HG03103 (cell line): Measurements from ENCODE around the gene ADAMTS18.
"Not testable (repeated sequence)": the region's sequence is repeated elsewhere in the genome, so short reads cannot be mapped to it uniquely, and the experiment has no call there.

Source experiments
- ATAC-seq: cut with Tn5 transposase; IDR thresholded peaks from one replicate; pipeline ENCODE4 v1.9.1; 2021; ENCODE audit warnings: low read depth; ENCODE audit not compliant: unreplicated experiment

The ADAMTS18 gene, protein sequence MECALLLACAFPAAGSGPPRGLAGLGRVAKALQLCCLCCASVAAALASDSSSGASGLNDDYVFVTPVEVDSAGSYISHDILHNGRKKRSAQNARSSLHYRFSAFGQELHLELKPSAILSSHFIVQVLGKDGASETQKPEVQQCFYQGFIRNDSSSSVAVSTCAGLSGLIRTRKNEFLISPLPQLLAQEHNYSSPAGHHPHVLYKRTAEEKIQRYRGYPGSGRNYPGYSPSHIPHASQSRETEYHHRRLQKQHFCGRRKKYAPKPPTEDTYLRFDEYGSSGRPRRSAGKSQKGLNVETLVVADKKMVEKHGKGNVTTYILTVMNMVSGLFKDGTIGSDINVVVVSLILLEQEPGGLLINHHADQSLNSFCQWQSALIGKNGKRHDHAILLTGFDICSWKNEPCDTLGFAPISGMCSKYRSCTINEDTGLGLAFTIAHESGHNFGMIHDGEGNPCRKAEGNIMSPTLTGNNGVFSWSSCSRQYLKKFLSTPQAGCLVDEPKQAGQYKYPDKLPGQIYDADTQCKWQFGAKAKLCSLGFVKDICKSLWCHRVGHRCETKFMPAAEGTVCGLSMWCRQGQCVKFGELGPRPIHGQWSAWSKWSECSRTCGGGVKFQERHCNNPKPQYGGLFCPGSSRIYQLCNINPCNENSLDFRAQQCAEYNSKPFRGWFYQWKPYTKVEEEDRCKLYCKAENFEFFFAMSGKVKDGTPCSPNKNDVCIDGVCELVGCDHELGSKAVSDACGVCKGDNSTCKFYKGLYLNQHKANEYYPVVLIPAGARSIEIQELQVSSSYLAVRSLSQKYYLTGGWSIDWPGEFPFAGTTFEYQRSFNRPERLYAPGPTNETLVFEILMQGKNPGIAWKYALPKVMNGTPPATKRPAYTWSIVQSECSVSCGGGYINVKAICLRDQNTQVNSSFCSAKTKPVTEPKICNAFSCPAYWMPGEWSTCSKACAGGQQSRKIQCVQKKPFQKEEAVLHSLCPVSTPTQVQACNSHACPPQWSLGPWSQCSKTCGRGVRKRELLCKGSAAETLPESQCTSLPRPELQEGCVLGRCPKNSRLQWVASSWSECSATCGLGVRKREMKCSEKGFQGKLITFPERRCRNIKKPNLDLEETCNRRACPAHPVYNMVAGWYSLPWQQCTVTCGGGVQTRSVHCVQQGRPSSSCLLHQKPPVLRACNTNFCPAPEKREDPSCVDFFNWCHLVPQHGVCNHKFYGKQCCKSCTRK (N-terminal part only)

DNA sequence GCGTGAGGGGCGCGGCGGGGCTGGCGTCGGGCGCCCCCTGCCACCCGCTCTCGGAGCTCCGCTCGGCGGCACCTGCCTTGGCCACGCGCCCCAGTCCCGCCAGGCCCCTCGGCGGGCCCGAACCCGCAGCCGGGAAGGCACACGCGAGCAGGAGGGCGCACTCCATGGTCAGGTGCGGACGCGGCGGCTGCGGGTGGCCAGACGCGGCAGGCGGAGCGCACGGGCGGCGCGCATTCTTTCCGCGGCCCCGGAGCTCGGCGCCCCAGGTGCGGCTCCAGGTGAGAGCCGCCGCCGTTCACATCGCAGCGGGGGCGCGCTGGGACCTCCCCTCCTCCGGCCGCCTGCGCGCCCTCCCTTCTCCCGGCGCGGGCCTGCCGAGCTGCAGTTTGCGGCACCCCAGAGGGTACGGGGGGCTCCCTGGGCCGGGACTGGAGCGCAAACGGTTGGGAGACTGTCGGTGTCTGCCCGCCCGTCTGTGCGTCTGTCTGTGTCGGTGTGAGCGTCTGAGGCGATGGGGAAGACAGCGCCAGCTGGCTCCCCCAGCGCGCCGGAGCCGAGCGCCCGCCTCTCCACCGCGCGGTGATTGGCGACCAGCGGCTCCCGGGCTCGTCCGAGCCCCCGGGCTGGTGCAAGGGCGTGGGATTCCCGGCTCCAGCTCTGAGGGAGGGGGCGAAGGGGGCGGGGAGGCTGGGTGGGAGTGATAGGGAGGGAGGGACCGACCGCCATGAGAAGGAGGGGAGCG is at the start of gene ADAMTS18:
Gene ADAMTS18 (minus strand): TSS at position 505 of the 742 bp plus-strand sequence. CDS start 339 bp downstream, at position 166.
- no peak for ATAC-seq

DNA sequence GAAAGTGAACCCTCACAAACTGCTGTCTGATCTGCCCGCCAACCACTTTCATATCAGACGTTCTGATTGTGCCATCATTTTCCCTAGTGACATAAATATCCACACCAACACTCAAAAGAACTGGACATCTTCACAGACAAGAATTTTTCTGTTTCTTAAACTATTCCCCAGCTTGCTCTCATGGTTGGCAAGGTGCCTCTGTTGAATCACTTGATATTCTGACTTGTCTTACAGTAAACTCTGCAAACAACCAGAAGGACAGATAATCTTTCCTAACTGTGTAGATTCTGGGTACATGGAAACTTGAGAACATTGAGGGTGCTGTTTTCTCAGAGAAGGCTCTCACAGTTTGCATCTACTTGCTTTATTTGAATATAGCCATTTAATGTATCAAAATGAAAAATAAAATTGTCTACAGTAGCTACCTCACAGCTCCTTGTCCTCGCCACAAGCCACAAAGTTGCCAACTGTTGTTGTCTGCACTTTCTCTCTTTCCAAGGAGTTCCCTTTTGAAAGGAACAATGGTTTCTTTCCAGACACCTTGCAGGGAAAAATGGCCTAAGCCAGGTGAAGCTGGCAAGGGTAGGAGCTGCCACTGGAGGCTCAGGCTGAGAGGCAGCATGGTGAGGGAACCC is 46.0 kb upstream of the ADAMTS18 start:
- ATAC-seq: no peak

DNA sequence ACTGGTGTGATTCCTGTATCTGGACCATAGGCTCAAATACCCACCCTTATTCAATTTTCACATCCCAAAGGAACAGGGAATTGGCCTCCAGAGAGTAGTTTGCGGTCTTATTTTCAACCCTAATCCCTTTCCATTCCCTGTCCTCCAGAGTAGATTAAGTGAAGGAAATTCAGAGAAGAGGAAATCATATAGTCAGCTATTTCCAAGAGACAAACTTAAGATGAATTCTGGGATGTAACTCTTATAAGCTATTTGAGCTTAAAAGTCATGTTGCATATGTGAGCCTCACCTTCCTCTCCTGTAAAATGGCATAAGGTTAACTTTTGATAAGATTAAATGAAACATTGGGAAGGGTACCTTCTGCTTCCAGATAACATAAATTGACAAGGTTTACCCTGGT is 37.4 kb upstream of the ADAMTS18 start:
- ATAC-seq: no peak

- ATAC-seq: no peak
Observed at GRCh38 chr16:77470851-77471250, 36.0 kb upstream of the ADAMTS18 start.

DNA sequence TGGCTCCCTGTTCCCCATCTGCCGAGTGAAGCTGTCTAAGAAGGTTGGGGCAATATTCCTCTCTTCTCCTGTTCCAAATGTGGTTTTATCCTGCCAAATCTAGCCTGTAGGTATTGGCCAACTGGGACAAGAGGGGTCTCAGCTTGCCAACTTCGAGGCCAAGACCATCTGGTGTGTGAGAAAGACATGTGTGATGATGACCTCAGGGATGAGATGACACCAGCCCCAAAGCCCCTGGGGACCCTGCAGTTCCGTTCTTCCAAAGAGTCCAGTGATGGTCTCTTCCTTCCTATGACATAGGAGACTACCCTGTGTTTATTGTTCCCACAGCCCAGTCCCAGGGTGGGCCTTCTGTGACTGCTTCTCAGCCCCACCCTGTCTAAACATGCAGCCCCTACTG is 34.8 kb upstream of the ADAMTS18 start:
- no peak for ATAC-seq

DNA sequence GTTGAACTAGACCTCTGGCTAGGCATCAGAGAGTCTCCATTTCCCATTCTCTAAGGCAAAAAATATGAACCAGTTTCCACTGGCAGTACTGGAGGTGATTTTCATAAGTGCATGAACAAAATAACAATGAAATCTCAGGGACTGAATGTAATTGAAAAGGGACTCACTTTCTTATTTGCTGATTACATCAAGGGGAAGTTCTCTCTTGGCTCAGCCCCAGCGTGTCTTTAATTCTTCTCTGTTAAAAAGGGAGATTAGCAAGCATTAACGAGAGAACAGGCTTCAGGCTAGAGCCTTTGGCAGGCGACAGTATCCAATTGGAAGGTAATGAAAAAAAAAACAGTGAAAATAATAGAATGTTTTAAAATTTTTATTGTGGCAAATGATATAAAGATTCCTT is 34.0 kb upstream of the ADAMTS18 start:
- ATAC-seq: no peak

GRCh38 chr16:77467821-77468335 is 33.0 kb upstream of the ADAMTS18 start:
- no peak for ATAC-seq

- not testable (repeated sequence) for ATAC-seq
Observed at GRCh38 chr16:77463659-77464058, 28.8 kb upstream of the ADAMTS18 start.

DNA sequence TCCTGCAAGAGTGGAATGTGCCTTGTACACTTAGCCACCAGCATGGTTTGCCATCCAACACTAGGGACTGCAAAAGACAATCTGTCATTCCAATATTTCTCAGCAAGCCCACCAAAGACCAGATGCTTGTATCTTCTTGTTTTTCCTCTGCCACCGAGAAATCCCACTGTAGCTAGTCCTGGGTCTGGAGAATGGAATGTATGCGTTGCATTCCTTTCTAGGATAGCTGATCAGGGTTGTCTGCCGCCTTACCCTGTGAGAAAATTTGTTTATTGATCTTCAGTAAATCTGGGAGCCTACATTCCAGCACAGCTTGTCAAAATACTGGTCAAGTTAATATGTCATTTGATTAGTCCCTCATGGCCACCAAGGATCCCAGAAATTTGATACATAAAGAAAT is 28.1 kb upstream of the ADAMTS18 start:
- no peak for ATAC-seq

- no peak for ATAC-seq
Observed at GRCh38 chr16:77459534-77460254, 24.9 kb upstream of the ADAMTS18 start.

GRCh38 chr16:77457046-77457445 is 22.2 kb upstream of the ADAMTS18 start:
- ATAC-seq: no peak

GRCh38 chr16:77452243-77452642 is 17.4 kb upstream of the ADAMTS18 start:
- no peak for ATAC-seq

- ATAC-seq: no peak
Observed at GRCh38 chr16:77450790-77451487, 16.1 kb upstream of the ADAMTS18 start.

DNA sequence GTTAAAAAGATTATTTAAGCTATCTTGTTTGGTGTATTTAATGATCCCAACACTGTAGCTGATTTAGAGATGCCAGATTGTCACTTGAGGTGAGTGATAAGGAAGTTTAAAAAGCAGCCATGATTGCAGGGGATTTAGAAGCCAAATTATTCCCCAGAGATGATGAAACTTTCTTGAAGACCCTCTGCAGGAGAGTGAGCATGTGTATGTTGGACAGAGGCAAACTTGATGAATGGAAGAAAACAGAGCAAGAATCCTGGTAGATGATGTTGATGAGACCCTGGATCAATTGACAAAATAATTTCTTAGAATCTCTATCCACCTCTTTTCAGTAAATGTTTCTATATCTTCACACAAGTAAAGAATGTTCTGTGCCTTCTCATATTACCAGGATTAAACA is 14.4 kb upstream of the ADAMTS18 start:
- ATAC-seq: no peak

GRCh38 chr16:77445324-77445723 is 10.5 kb upstream of the ADAMTS18 start:
- no peak for ATAC-seq

DNA sequence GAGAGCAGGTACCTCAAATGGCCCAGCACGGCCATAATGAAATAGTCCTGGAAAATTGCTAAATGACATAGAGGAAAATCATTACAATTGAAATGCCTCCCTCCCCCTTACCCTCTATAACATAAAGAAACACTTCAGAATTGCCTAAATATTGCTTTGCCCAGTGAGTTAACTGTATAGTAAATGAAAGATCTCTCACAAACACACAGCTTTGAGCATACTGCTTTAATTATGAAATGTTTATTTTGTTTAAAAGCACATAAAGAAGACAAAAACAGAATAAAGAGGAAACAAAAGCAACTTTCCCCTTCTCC is 9.3 kb upstream of the ADAMTS18 start:
- no peak for ATAC-seq

DNA sequence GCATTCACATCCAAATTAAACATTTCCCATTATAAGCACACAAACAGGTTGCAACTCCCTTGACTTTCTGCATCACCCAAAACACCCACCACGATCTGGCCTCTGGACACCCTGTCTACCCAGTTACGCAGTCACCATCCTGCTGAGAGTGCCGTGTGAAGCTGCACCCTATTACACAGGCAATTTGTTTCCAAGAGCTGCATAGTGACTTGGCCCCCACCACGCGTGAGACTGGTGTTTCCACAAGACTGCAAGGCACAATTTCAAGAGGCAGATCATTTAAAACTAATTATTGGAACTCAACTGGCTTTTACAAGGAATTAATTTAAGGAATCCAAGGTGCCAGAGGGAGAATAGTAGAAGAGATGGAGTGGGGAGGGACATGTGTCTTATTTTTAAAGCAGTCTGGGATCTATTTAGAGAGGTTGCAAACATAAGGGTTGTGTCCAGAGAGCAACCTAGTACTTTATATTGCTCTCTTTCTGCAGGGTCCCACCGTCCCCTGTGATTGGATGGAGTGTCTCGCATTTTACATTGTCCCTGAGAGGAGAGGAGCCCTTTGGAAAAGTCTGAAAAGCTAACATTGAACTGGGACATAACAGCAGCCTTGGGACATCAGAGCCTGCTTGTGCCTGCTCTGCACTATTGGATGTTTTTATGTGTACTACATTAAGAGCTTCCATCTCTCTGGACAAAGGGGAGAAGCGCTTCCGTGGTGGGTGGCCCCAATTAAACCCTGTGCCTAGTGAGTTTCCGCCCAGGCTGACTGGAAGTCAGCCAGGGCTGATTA is 8.7 kb upstream of the ADAMTS18 start:
- no peak for ATAC-seq

DNA sequence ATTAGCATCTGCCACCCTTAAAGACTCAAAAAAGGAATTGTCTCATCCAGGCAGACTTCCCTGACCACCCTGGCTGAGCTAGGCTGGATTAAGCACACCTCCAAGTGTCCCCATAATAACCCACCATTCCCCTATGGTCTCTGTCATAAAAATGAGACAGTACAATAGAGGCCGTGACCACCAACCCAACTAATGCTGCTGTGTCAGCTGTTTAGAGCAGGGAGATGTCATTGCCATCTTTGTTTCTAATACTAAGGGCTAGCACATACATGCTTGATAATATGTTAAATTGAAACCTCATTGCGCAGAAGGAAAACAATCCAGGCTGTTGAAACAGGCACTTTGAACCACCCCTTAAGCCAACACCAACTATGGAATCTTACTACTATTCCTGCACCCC is 7.2 kb upstream of the ADAMTS18 start:
- no peak for ATAC-seq
